8988T (cell line): ENCODE measurements around the gene RAI1.

Experiments
- DNase-seq: peaks from one replicate; pipeline ENCODE4 v3.0.0; 2011

RAI1 gene

GRCh38 chr17:17788967-17789366 lies 107.7 kb downstream of the RAI1 start:
- DNase-seq: no peak

- no peak for DNase-seq
Measured at GRCh38 chr17:17789410-17789809, 108.2 kb downstream of the RAI1 start.

GRCh38 chr17:17789828-17790636 lies 108.8 kb downstream of the RAI1 start:
- DNase-seq: no peak

- DNase-seq: no peak
Measured at GRCh38 chr17:17790637-17791464, 109.6 kb downstream of the RAI1 start.

GRCh38 chr17:17792037-17792550 lies 110.8 kb downstream of the RAI1 start:
- DNase-seq: no peak

GRCh38 chr17:17792551-17793377 lies 111.5 kb downstream of the RAI1 start:
- no peak for DNase-seq

GRCh38 chr17:17793378-17794214 lies 112.3 kb downstream of the RAI1 start:
- no peak for DNase-seq

- no peak for DNase-seq
Measured at GRCh38 chr17:17794382-17794781, 113.1 kb downstream of the RAI1 start.

GRCh38 chr17:17795296-17795695 lies 114.0 kb downstream of the RAI1 start:
- no peak for DNase-seq

- DNase-seq: no peak
Measured at GRCh38 chr17:17795946-17796786, 114.9 kb downstream of the RAI1 start.

GRCh38 chr17:17796787-17797061 lies 115.5 kb downstream of the RAI1 start:
- DNase-seq: no peak

GRCh38 chr17:17797119-17797809 lies 116.0 kb downstream of the RAI1 start:
- peak; percentile 34 for DNase-seq

GRCh38 chr17:17798010-17798556 lies 116.8 kb downstream of the RAI1 start:
- DNase-seq: no peak

GRCh38 chr17:17798573-17799255 lies 117.5 kb downstream of the RAI1 start:
- DNase-seq: no peak

GRCh38 chr17:17800504-17801021 lies 119.3 kb downstream of the RAI1 start:
- no peak for DNase-seq

- DNase-seq: no peak
Measured at GRCh38 chr17:17801800-17802481, 120.7 kb downstream of the RAI1 start.

GRCh38 chr17:17804007-17804406 lies 122.7 kb downstream of the RAI1 start:
- no peak for DNase-seq

GRCh38 chr17:17805575-17805974 lies 124.3 kb downstream of the RAI1 start:
- DNase-seq: no peak

GRCh38 chr17:17806035-17806434 lies 124.8 kb downstream of the RAI1 start:
- DNase-seq: no peak
